ENCODE data around the gene ACOXL.

GRCh38 chr2:110861616-110862260 lies 129.4 kb downstream of the ACOXL start:
- no peak for TF ChIP-seq CTCF (IDR thresholded peaks at IDR 0.05)
- no peak for TF ChIP-seq POLR2A (IDR thresholded peaks at IDR 0.05)
